HEK293 (cell line): Measurements from ENCODE around the gene CMKLR1.

Source experiments
- ZNF274 ChIP-seq, 2 experiments: fragments of 200-500 bp in 1 of 2; fragments of 450-650 bp in 1 of 2; sonication (Bioruptor generic) in 1 of 2; formaldehyde crosslinking in 1 of 2; IDR thresholded peaks; 2 replicates each; pipeline versions ENCODE4 v1.5.1 to v1.6.1; 2014 to 2016; ENCODE audit warnings: borderline replicate concordance in 1 of 2, inconsistent platforms in 1 of 2, low read length in 1 of 2, missing biosample characterization in 1 of 2, missing genetic modification characterization in 1 of 2
- ZNF302 ChIP-seq: fragments of 450-650 bp; formaldehyde crosslinking; IDR thresholded peaks from 2 replicates; pipeline ENCODE4 v1.5.1; 2016; ENCODE audit warnings: missing biosample characterization, missing genetic modification characterization, low read depth
- ZNF335 ChIP-seq: fragments of 450-650 bp; formaldehyde crosslinking; conservative IDR thresholded peaks from 2 replicates; pipeline ENCODE4 v1.5.1; 2016; ENCODE audit warnings: missing biosample characterization, missing genetic modification characterization
- ZNF391 ChIP-seq: fragments of 450-650 bp; formaldehyde crosslinking; IDR thresholded peaks from 2 replicates; pipeline ENCODE4 v1.5.1; 2016; ENCODE audit warnings: low read depth, missing biosample characterization, missing genetic modification characterization, borderline replicate concordance
- ZNF529 ChIP-seq: fragments of 450-650 bp; formaldehyde crosslinking; IDR thresholded peaks from 2 replicates; pipeline ENCODE4 v1.5.1; 2017; ENCODE audit warnings: missing genetic modification characterization, missing biosample characterization; ENCODE audit not compliant: insufficient replicate concordance
- ZNF571 ChIP-seq: fragments of 450-650 bp; formaldehyde crosslinking; IDR thresholded peaks from 2 replicates; pipeline ENCODE4 v1.5.0; 2017; ENCODE audit warnings: missing biosample characterization, missing genetic modification characterization
- ZNF830 ChIP-seq: fragments of 450-650 bp; IDR thresholded peaks from 2 replicates; pipeline ENCODE4 v1.5.0; 2018; ENCODE audit warnings: missing biosample characterization, missing genetic modification characterization, low read depth, mild to moderate bottlenecking, moderate library complexity
- TF ChIP-seq, protein P1 (sequence below): fragments of 450-650 bp; formaldehyde crosslinking; IDR thresholded peaks from 2 replicates; pipeline ENCODE4 v1.5.1; 2016; ENCODE audit warnings: missing biosample characterization, missing genetic modification characterization
- TF ChIP-seq, protein P2 (sequence below): fragments of 450-650 bp; formaldehyde crosslinking; IDR thresholded peaks from 2 replicates; pipeline ENCODE4; 2016; ENCODE audit warnings: missing biosample characterization, missing genetic modification characterization
- TF ChIP-seq, protein P3 (sequence below): fragments of 450-650 bp; formaldehyde crosslinking; IDR thresholded peaks from 2 replicates; pipeline ENCODE4 v1.5.1; 2016; ENCODE audit warnings: missing biosample characterization, missing genetic modification characterization, borderline replicate concordance

DNA sequence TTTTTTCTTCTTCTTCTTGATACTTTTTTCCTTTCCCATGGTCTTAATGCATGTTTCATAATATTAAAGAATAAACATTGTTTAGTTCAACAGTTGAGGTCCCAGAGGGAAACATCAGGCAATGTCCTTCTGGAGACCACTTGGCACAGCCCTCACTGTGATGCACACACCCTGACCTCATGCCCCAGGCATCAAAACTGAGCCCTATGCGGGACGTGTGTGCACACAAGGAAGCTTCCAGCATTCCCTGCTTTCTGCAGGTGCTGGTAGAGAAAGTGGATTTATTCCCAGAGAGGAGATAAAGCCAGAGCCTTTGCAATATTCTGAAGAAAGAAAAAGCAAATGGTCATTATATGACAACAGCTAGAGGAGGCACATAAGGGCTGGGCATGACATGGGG is 16.0 kb upstream of the CMKLR1 start:
- TF ChIP-seq, protein P1, sequence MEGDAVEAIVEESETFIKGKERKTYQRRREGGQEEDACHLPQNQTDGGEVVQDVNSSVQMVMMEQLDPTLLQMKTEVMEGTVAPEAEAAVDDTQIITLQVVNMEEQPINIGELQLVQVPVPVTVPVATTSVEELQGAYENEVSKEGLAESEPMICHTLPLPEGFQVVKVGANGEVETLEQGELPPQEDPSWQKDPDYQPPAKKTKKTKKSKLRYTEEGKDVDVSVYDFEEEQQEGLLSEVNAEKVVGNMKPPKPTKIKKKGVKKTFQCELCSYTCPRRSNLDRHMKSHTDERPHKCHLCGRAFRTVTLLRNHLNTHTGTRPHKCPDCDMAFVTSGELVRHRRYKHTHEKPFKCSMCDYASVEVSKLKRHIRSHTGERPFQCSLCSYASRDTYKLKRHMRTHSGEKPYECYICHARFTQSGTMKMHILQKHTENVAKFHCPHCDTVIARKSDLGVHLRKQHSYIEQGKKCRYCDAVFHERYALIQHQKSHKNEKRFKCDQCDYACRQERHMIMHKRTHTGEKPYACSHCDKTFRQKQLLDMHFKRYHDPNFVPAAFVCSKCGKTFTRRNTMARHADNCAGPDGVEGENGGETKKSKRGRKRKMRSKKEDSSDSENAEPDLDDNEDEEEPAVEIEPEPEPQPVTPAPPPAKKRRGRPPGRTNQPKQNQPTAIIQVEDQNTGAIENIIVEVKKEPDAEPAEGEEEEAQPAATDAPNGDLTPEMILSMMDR = no peak
- TF ChIP-seq ZNF830 (tag by site-specific recombination) (no peak), ZNF274 (IDR thresholded peaks at IDR 0.05; ENCODE audit: low read length) (no peak), ZNF274 (tag by site-specific recombination; IDR thresholded peaks at IDR 0.05; ENCODE audit: borderline replicate concordance) (no peak), ZNF571 (tag by site-specific recombination) (no peak), ZNF391 (no peak), ZNF529 (tag by site-specific recombination) (no peak), ZNF335 (no peak), ZNF302 (tag by site-specific recombination) (no peak)
- TF ChIP-seq, protein P2, sequence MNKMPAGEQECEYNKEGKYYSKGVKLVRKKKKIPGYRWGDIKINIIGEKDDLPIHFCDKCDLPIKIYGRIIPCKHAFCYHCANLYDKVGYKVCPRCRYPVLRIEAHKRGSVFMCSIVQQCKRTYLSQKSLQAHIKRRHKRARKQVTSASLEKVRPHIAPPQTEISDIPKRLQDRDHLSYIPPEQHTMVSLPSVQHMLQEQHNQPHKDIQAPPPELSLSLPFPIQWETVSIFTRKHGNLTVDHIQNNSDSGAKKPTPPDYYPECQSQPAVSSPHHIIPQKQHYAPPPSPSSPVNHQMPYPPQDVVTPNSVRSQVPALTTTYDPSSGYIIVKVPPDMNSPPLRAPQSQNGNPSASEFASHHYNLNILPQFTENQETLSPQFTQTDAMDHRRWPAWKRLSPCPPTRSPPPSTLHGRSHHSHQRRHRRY (tag by site-specific recombination) = no peak
- TF ChIP-seq, protein P3, sequence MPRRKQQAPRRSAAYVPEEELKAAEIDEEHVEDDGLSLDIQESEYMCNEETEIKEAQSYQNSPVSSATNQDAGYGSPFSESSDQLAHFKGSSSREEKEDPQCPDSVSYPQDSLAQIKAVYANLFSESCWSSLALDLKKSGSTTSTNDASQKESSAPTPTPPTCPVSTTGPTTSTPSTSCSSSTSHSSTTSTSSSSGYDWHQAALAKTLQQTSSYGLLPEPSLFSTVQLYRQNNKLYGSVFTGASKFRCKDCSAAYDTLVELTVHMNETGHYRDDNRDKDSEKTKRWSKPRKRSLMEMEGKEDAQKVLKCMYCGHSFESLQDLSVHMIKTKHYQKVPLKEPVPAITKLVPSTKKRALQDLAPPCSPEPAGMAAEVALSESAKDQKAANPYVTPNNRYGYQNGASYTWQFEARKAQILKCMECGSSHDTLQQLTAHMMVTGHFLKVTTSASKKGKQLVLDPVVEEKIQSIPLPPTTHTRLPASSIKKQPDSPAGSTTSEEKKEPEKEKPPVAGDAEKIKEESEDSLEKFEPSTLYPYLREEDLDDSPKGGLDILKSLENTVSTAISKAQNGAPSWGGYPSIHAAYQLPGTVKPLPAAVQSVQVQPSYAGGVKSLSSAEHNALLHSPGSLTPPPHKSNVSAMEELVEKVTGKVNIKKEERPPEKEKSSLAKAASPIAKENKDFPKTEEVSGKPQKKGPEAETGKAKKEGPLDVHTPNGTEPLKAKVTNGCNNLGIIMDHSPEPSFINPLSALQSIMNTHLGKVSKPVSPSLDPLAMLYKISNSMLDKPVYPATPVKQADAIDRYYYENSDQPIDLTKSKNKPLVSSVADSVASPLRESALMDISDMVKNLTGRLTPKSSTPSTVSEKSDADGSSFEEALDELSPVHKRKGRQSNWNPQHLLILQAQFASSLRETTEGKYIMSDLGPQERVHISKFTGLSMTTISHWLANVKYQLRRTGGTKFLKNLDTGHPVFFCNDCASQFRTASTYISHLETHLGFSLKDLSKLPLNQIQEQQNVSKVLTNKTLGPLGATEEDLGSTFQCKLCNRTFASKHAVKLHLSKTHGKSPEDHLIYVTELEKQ (tag by site-specific recombination) = no peak
